ENCODE measurements around the gene NR1I3. TPM values are rescaled to one million over a fixed set of nuclear protein-coding genes. Genes with fewer than 3 reads are reported as not detected.

NR1I3 gene
- total RNA-seq, 2 donors from 2014 or later: not detected

GRCh38 chr1:161207173-161207572, 30.8 kb downstream of the NR1I3 start:
- Histone ChIP-seq H3K9me3 (no peaks in the 10 kb centered on the region), H3K4me1 (peaks cover 0 to 74% of the 10 kb centered on the region in 2 donors), H3K4me3 (peak overlapping the region; percentile 2 to 8), H3K36me3 (peaks cover 57% of the 10 kb centered on the region), H3K27me3 (no peaks in the 10 kb centered on the region), H3K27ac (peak overlapping the region; percentile 90 to 99)
- peak; percentile 94 for DNase-seq (ENCODE audit: low spot score)
- TF ChIP-seq CTCF (IDR thresholded peaks at IDR 0.05): no peak

- no peak overlapping the region for H3K4me3 ChIP-seq
- no peaks in the 10 kb centered on the region for H3K9me3 ChIP-seq
- H3K4me1 ChIP-seq: peaks cover 0 to 76% of the 10 kb centered on the region in 2 donors
- peaks cover 51% of the 10 kb centered on the region for H3K36me3 ChIP-seq
- TF ChIP-seq CTCF (IDR thresholded peaks at IDR 0.05): no peak
- peak; percentile 83 for DNase-seq (ENCODE audit: low spot score)
- peak overlapping the region; percentile 90 to 99 for H3K27ac ChIP-seq
- H3K27me3 ChIP-seq: no peaks in the 10 kb centered on the region
Measured at GRCh38 chr1:161206411-161207140, 31.4 kb downstream of the NR1I3 start.

- no peaks in the 10 kb centered on the region for H3K9me3 ChIP-seq
- DNase-seq (ENCODE audit: low spot score): peak; percentile 99
- H3K27me3 ChIP-seq: no peaks in the 10 kb centered on the region
- H3K36me3 ChIP-seq: peaks cover 10% of the 10 kb centered on the region
- H3K27ac ChIP-seq: peak within 1 kb of the TSS; percentile 93 to 99
- H3K4me1 ChIP-seq: peaks cover 0 to 91% of the 10 kb centered on the region in 2 donors
- peak within 1 kb of the TSS; percentile 71 to 82 for H3K4me3 ChIP-seq
- TF ChIP-seq CTCF (IDR thresholded peaks at IDR 0.05): no peak
Measured at GRCh38 chr1:161201836-161202712, 35.9 kb downstream of the NR1I3 start, which contains the start of gene NDUFS2. Gene NDUFS2 (plus strand): TSS chr1:161202367. CDS start chr1:161202386, 19 bp downstream.

- DNase-seq (ENCODE audit: low spot score): peak; percentile 89
- TF ChIP-seq CTCF (IDR thresholded peaks at IDR 0.05): no peak
- Histone ChIP-seq H3K36me3 (peaks cover 6% of the 10 kb centered on the region), H3K4me3 (peak overlapping the region; percentile 42 to 82), H3K4me1 (peaks cover 0 to 90% of the 10 kb centered on the region in 2 donors), H3K27me3 (no peaks in the 10 kb centered on the region), H3K9me3 (no peaks in the 10 kb centered on the region), H3K27ac (peak overlapping the region; percentile 93 to 99)
Measured at GRCh38 chr1:161200992-161201835, 36.8 kb downstream of the NR1I3 start.

GRCh38 chr1:161200421-161200991, 37.5 kb downstream of the NR1I3 start:
- Histone ChIP-seq H3K36me3 (peaks cover 11% of the 10 kb centered on the region), H3K4me3 (peak overlapping the region in 1 of 2 donors; percentile 82), H3K4me1 (peaks cover 0 to 84% of the 10 kb centered on the region in 2 donors), H3K9me3 (no peaks in the 10 kb centered on the region), H3K27me3 (no peaks in the 10 kb centered on the region), H3K27ac (peak overlapping the region; percentile 93 to 99)
- no peak for TF ChIP-seq CTCF (IDR thresholded peaks at IDR 0.05)
- DNase-seq (ENCODE audit: low spot score): no peak

Data from right atrium auricular region (tissue), 2 donors.